Neural progenitor cell (in vitro differentiated cells): ENCODE measurements around the gene KLHL17. TPM values are rescaled to one million over a fixed set of nuclear protein-coding genes. Genes with fewer than 3 reads are reported as not detected.

ENCODE experiments used
- DNase-seq: peaks from one replicate; pipeline ENCODE4 v3.0.0-alpha.2; 2016; ENCODE audit warnings: low spot score
- H2AFZ ChIP-seq: fragments of 200-600 bp; sonication (generic); replicated peaks from 2 replicates; pipeline ENCODE4 v1.6.1; 2016; ENCODE audit warnings: antibody characterized with exemption
- H3F3A ChIP-seq: fragments of 200-600 bp; sonication (generic); 2 replicates; pipeline ENCODE4 v1.6.1; 2016; ENCODE audit warnings: antibody characterized with exemption, low read depth
- H3K27ac ChIP-seq: fragments of 200-600 bp; sonication (generic); 2 replicates; pipeline ENCODE4 v1.5.1; 2016; ENCODE audit warnings: mild to moderate bottlenecking
- H3K27me3 ChIP-seq: fragments of 200-600 bp; sonication (generic); 2 replicates; pipeline ENCODE4 v1.6.1; 2016; ENCODE audit warnings: mild to moderate bottlenecking, moderate library complexity
- H3K36me3 ChIP-seq: fragments of 200-600 bp; sonication (generic); 2 replicates; pipeline ENCODE4 v1.5.1; 2016
- H3K4me1 ChIP-seq: fragments of 200-600 bp; sonication (generic); 2 replicates; pipeline ENCODE4 v1.6.1; 2016; ENCODE audit warnings: mixed run types
- H3K4me2 ChIP-seq: fragments of 200-600 bp; sonication (generic); 2 replicates; pipeline ENCODE4 v1.6.1; 2016
- H3K4me3 ChIP-seq: fragments of 200-600 bp; sonication (generic); 2 replicates; pipeline ENCODE4 v1.5.1; 2016
- H3K79me2 ChIP-seq: fragments of 200-600 bp; sonication (generic); 2 replicates; pipeline ENCODE4 v1.6.1; 2016; ENCODE audit warnings: low read depth
- H3K9ac ChIP-seq: fragments of 200-600 bp; sonication (generic); 2 replicates; pipeline ENCODE4 v1.6.1; 2016
- H3K9me3 ChIP-seq: fragments of 200-600 bp; sonication (generic); 2 replicates; pipeline ENCODE4 v1.5.1; 2016; ENCODE audit warnings: low read depth
- H4K20me1 ChIP-seq: fragments of 200-600 bp; sonication (generic); 2 replicates; pipeline ENCODE4 v1.6.1; 2016; ENCODE audit warnings: low read depth
- H3K27ac Mint-ChIP-seq: 3 replicates; pipeline ENCODE4 v1.8.0; 2021; ENCODE audit warnings: mixed read lengths
- H3K27me3 Mint-ChIP-seq: 2 replicates; pipeline ENCODE4 v1.8.0; 2022; ENCODE audit warnings: low read depth, mild to moderate bottlenecking, inconsistent platforms, moderate library complexity, mixed read lengths; ENCODE audit not compliant: insufficient read depth
- H3K36me3 Mint-ChIP-seq: 3 replicates; pipeline ENCODE4 v1.8.0; 2021; ENCODE audit warnings: mixed read lengths
- H3K4me1 Mint-ChIP-seq: 3 replicates; pipeline ENCODE4 v1.8.0; 2021; ENCODE audit warnings: mixed read lengths
- H3K4me3 Mint-ChIP-seq: 3 replicates; pipeline ENCODE4 v1.8.0; 2021; ENCODE audit warnings: mild to moderate bottlenecking, moderate library complexity, mixed read lengths
- H3K9me3 Mint-ChIP-seq: 3 replicates; pipeline ENCODE4 v1.8.0; 2020; ENCODE audit warnings: mixed read lengths
- CTCF ChIP-seq: fragments of 200-600 bp; sonication (generic); IDR thresholded peaks from 2 replicates; pipeline ENCODE4 v1.5.1; 2017; ENCODE audit warnings: antibody characterized with exemption, mild to moderate bottlenecking
- EZH2 ChIP-seq: fragments of 200-600 bp; sonication (generic); IDR thresholded peaks from 2 replicates; pipeline ENCODE4 v1.6.1; 2017; ENCODE audit warnings: antibody characterized with exemption, mild to moderate bottlenecking, moderate library complexity
- EZH2phosphoT487 ChIP-seq: fragments of 200-600 bp; sonication (generic); IDR thresholded peaks from 2 replicates; pipeline ENCODE4 v1.6.1; 2017; ENCODE audit warnings: antibody characterized with exemption
- total RNA-seq: library from RNA; depleted of rRNA; stranded (reverse); fragments of >200 nt; gene quantifications from 2 replicates; pipeline ENCODE4 v1.2.3, GENCODE V29; 2015; ENCODE audit warnings: low replicate concordance

Gene KLHL17
- total RNA-seq, 1 donor from 2014 or later: 10.7 TPM

GRCh38 chr1:1003618-1004419 is 43.4 kb downstream of the KLHL17 start:
- peaks cover 11% of the 10 kb centered on the region for H3K27me3 Mint-ChIP-seq
- no peaks in the 10 kb centered on the region for H3K9me3 Mint-ChIP-seq
- H3K27ac Mint-ChIP-seq: no peak overlapping the region

GRCh38 chr1:1004420-1004779 is 44.0 kb downstream of the KLHL17 start:
- no peak overlapping the region for H3K9ac ChIP-seq
- no peak for DNase-seq
- H3K27me3 ChIP-seq: peaks cover 42% of the 10 kb centered on the region
- TF ChIP-seq CTCF (no peak), EZH2phosphoT487 (no peak), EZH2 (no peak)
- no peaks in the 10 kb centered on the region for H4K20me1 ChIP-seq
- no peak overlapping the region for H3K27ac ChIP-seq
- Mint-ChIP-seq H3K27me3 (peaks cover 10% of the 10 kb centered on the region), H3K4me3 (peak overlapping the region; percentile 71), H3K9me3 (no peaks in the 10 kb centered on the region), H3K4me1 (peaks cover 25% of the 10 kb centered on the region), H3K36me3 (peaks cover 2% of the 10 kb centered on the region), H3K27ac (peak overlapping the region; percentile 40)
- no peak overlapping the region for H3K4me3 ChIP-seq
- H3K9me3 ChIP-seq: no peaks in the 10 kb centered on the region
- H3K36me3 ChIP-seq: no peaks in the 10 kb centered on the region
- H3F3A ChIP-seq: peaks cover 17% of the 10 kb centered on the region
- peaks cover 26% of the 10 kb centered on the region for H3K4me1 ChIP-seq
- H2AFZ ChIP-seq: no peak overlapping the region
- peak overlapping the region; percentile 65 for H3K4me2 ChIP-seq
- H3K79me2 ChIP-seq: no peaks in the 10 kb centered on the region

More at GRCh38 chr1:1003618-1004419, 43.4 kb downstream of the KLHL17 start:
- H3K4me3 Mint-ChIP-seq: no peak overlapping the region
- H4K20me1 ChIP-seq: peaks cover 1% of the 10 kb centered on the region
- H3K36me3 ChIP-seq: no peaks in the 10 kb centered on the region
- peaks cover 28% of the 10 kb centered on the region for H3K4me1 ChIP-seq
- H3K9ac ChIP-seq: no peak overlapping the region
- no peak for DNase-seq
- peaks cover 19% of the 10 kb centered on the region for H3F3A ChIP-seq
- H3K9me3 ChIP-seq: no peaks in the 10 kb centered on the region
- peaks cover 48% of the 10 kb centered on the region for H3K27me3 ChIP-seq
- H3K4me2 ChIP-seq: no peak overlapping the region
- no peaks in the 10 kb centered on the region for H3K79me2 ChIP-seq
- TF ChIP-seq CTCF: no peak
- TF ChIP-seq EZH2: no peak
- no peak for TF ChIP-seq EZH2phosphoT487
- peaks cover 25% of the 10 kb centered on the region for H3K4me1 Mint-ChIP-seq
- H3K36me3 Mint-ChIP-seq: no peaks in the 10 kb centered on the region
- H2AFZ ChIP-seq: no peak overlapping the region
- H3K27ac ChIP-seq: no peak overlapping the region
- H3K4me3 ChIP-seq: no peak overlapping the region

GRCh38 chr1:1004780-1005697 is 44.7 kb downstream of the KLHL17 start:
- H3K9ac ChIP-seq: no peak overlapping the region
- H3K27ac ChIP-seq: no peak overlapping the region
- H3K9me3 Mint-ChIP-seq: no peaks in the 10 kb centered on the region
- no peak for TF ChIP-seq EZH2phosphoT487
- TF ChIP-seq CTCF: no peak
- no peak for TF ChIP-seq EZH2
- no peaks in the 10 kb centered on the region for H3K79me2 ChIP-seq
- H3K36me3 Mint-ChIP-seq: peaks cover 2% of the 10 kb centered on the region
- H4K20me1 ChIP-seq: no peaks in the 10 kb centered on the region
- peak; percentile 75 for DNase-seq
- peaks cover 10% of the 10 kb centered on the region for H3K27me3 Mint-ChIP-seq
- H3K4me3 ChIP-seq: no peak overlapping the region
- H3K4me1 ChIP-seq: peaks cover 26% of the 10 kb centered on the region
- H3K36me3 ChIP-seq: no peaks in the 10 kb centered on the region
- H3K9me3 ChIP-seq: no peaks in the 10 kb centered on the region
- H3K27me3 ChIP-seq: peaks cover 36% of the 10 kb centered on the region
- H2AFZ ChIP-seq: peak overlapping the region; percentile 26
- peaks cover 25% of the 10 kb centered on the region for H3K4me1 Mint-ChIP-seq
- H3K4me3 Mint-ChIP-seq: peak overlapping the region; percentile 71
- H3K4me2 ChIP-seq: peak overlapping the region; percentile 65
- peak overlapping the region; percentile 40 for H3K27ac Mint-ChIP-seq
- H3F3A ChIP-seq: peaks cover 17% of the 10 kb centered on the region
